ENCODE data around the gene PRKCE. TPM values are rescaled to one million over a fixed set of nuclear protein-coding genes. Genes with fewer than 3 reads are reported as not detected.
A peak's percentile ranks its signal among the peaks of the same experiment; 100 is the strongest.

The PRKCE gene
- polyA plus RNA-seq, 3 donors = 1.3 to 7.7 (median 2.3) TPM

DNA sequence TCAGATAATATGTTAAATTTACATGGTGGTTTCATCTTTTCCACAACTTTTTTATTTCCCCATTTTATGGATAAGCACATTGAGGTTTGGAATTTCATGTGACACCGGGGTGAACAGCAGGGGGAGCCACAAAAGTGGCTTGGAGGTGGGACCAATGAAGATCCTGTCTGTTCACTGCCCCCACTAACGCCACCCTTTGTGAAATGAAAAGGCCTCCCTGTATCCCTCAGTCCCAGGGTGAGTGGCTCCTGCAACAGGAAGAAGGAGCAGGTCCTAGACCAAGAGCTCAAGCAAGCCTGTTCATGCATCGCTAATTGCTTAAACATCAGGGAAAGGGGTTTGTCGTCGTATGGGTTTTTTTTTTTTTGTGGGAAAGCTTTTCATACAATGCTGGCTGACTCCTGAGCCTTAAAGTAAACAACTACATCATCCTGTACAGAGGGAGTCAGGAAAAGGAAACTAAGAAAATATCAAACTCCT is 377.9 kb downstream of the PRKCE start:
- peaks cover 8 to 25% of the 10 kb centered on the region in 2 donors for H3K36me3 Mint-ChIP-seq
- no CpG with 5 or more reads among the region's 5 CpGs for WGBS (ENCODE audit: insufficient coverage)
- H3K4me2 ChIP-seq (replicated peaks; ENCODE audit: extremely low read depth, low read length, poor library complexity, severe bottlenecking) = no peak overlapping the region
- H3K36me3 ChIP-seq (replicated peaks in 1 of 2; ENCODE audit: control insufficient read depth in 1 of 2, insufficient read depth in 2 of 2, low read length in 2 of 2) = no peaks in the 10 kb centered on the region
- H3K4me3 ChIP-seq (replicated peaks in 1 of 3; ENCODE audit: low read depth in 2 of 3, low read length in 3 of 3) = no peak overlapping the region
- H3K9me3 ChIP-seq (replicated peaks in 1 of 2; ENCODE audit: control insufficient read depth in 1 of 2, insufficient read depth in 1 of 2, low read length in 2 of 2) = no peaks in the 10 kb centered on the region
- H3K9me3 Mint-ChIP-seq = no peaks in the 10 kb centered on the region
- no peak overlapping the region for H3K9ac ChIP-seq (ENCODE audit: insufficient read depth, low read length, poor library complexity, severe bottlenecking)
- intact Hi-C loops (cut with micrococcal nuclease) = no loop called here
- no peak for DNase-seq
- no peaks in the 10 kb centered on the region for H3K27me3 ChIP-seq (ENCODE audit: control insufficient read depth in 2 of 2, insufficient read depth in 2 of 2, low read length in 2 of 2)
- peaks cover 0 to 3% (median 1%) of the 10 kb centered on the region in 3 donors for H3K27me3 Mint-ChIP-seq (ENCODE audit: low read depth in 3 of 3)
- H3K4me3 Mint-ChIP-seq = no peak overlapping the region
- no peaks in the 10 kb centered on the region for H4K20me1 ChIP-seq (ENCODE audit: insufficient read depth, low read length)
- H3K79me2 ChIP-seq (ENCODE audit: insufficient read depth, low read length) = no peaks in the 10 kb centered on the region
- no peaks in the 10 kb centered on the region for H3K4me1 ChIP-seq (ENCODE audit: control insufficient read depth in 1 of 2, insufficient read depth in 2 of 2, low read length in 2 of 2)
- H3K27ac ChIP-seq (ENCODE audit: low read depth in 1 of 2, low read length in 2 of 2) = no peak overlapping the region
- TF ChIP-seq, protein P1, sequence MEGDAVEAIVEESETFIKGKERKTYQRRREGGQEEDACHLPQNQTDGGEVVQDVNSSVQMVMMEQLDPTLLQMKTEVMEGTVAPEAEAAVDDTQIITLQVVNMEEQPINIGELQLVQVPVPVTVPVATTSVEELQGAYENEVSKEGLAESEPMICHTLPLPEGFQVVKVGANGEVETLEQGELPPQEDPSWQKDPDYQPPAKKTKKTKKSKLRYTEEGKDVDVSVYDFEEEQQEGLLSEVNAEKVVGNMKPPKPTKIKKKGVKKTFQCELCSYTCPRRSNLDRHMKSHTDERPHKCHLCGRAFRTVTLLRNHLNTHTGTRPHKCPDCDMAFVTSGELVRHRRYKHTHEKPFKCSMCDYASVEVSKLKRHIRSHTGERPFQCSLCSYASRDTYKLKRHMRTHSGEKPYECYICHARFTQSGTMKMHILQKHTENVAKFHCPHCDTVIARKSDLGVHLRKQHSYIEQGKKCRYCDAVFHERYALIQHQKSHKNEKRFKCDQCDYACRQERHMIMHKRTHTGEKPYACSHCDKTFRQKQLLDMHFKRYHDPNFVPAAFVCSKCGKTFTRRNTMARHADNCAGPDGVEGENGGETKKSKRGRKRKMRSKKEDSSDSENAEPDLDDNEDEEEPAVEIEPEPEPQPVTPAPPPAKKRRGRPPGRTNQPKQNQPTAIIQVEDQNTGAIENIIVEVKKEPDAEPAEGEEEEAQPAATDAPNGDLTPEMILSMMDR (IDR thresholded peaks at IDR 0.05) = no peak
- no peaks in the 10 kb centered on the region for H3K4me1 Mint-ChIP-seq
- H3K27ac Mint-ChIP-seq = no peak overlapping the region
- H2AFZ ChIP-seq (ENCODE audit: insufficient read depth, low read depth, low read length, poor library complexity, severe bottlenecking) = no peak overlapping the region

DNA sequence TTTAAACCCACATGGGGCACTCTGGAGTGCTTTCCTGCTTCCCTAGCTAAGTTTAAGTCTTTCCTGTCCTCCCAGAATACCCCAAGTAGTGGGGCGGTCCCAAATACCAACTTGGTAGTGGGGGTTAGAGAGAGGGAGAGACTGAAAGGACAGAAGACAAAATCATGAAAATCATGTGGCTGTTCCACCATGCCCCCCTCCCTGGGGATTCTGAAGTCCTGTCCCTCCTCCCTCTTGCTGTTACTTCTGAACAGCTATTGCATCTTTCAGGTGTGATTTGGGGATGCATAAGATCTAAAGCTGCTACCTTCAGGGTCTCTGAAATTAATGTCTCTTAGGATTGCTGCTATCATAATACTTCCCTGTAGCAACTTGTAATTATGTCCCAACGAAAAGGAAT is 378.9 kb downstream of the PRKCE start:
- H3K27me3 Mint-ChIP-seq (ENCODE audit: low read depth in 3 of 3) = peaks cover 0 to 1% (median 0%) of the 10 kb centered on the region in 3 donors
- no peaks in the 10 kb centered on the region for H4K20me1 ChIP-seq (ENCODE audit: insufficient read depth, low read length)
- WGBS (ENCODE audit: insufficient coverage) = no CpG with 5 or more reads among the region's 2 CpGs

More for the DNA sequence above, 378.9 kb downstream of the PRKCE start:
- Histone ChIP-seq H3K36me3 (replicated peaks in 1 of 2; ENCODE audit: control insufficient read depth in 1 of 2, insufficient read depth in 2 of 2, low read length in 2 of 2) (no peaks in the 10 kb centered on the region), H2AFZ (ENCODE audit: insufficient read depth, low read depth, low read length, poor library complexity, severe bottlenecking) (no peak overlapping the region), H3K27ac (ENCODE audit: low read depth in 1 of 2, low read length in 2 of 2) (no peak overlapping the region), H3K9me3 (replicated peaks in 1 of 2; ENCODE audit: control insufficient read depth in 1 of 2, insufficient read depth in 1 of 2, low read length in 2 of 2) (no peaks in the 10 kb centered on the region), H3K79me2 (ENCODE audit: insufficient read depth, low read length) (no peaks in the 10 kb centered on the region), H3K4me3 (replicated peaks in 1 of 3; ENCODE audit: low read depth in 2 of 3, low read length in 3 of 3) (no peak overlapping the region), H3K9ac (ENCODE audit: insufficient read depth, low read length, poor library complexity, severe bottlenecking) (no peak overlapping the region), H3K27me3 (ENCODE audit: control insufficient read depth in 2 of 2, insufficient read depth in 2 of 2, low read length in 2 of 2) (no peaks in the 10 kb centered on the region), H3K4me2 (replicated peaks; ENCODE audit: extremely low read depth, low read length, poor library complexity, severe bottlenecking) (no peak overlapping the region), H3K4me1 (ENCODE audit: control insufficient read depth in 1 of 2, insufficient read depth in 2 of 2, low read length in 2 of 2) (no peaks in the 10 kb centered on the region)
- intact Hi-C loops (cut with micrococcal nuclease) = no loop called here
- Mint-ChIP-seq H3K4me3 (no peak overlapping the region), H3K36me3 (peaks cover 0 to 21% of the 10 kb centered on the region in 2 donors), H3K27ac (peak overlapping the region in 1 of 7 donors; percentile 77), H3K4me1 (no peaks in the 10 kb centered on the region), H3K9me3 (no peaks in the 10 kb centered on the region)
- TF ChIP-seq, protein P1 (IDR thresholded peaks at IDR 0.05) = no peak
- DNase-seq = no peak
